K562 (cell line): ENCODE results near the gene KISS1R. TPM values are rescaled to one million over a fixed set of nuclear protein-coding genes. Genes with fewer than 3 reads are reported as not detected.

Experiments
- CEBPG ChIP-seq, 3 experiments: fragments of 200-800 bp in 1 of 3; sonication (Bioruptor generic) in 1 of 3; sonication (generic) in 1 of 3; formaldehyde crosslinking in 1 of 3; IDR thresholded peaks in 2 of 3; conservative IDR thresholded peaks in 1 of 3; 2 replicates each; pipeline versions ENCODE4 v1.6.1 to v1.8.0; 2016 to 2022; ENCODE audit warnings: missing compliant biosample characterization in 2 of 3, missing genetic modification characterization in 2 of 3, mild to moderate bottlenecking in 1 of 3, missing genetic modification reagents in 1 of 3
- DLX4 ChIP-seq: fragments of 250-450 bp; sonication (Bioruptor Pico); IDR thresholded peaks from 2 replicates; pipeline ENCODE4 v1.6.1; 2021; ENCODE audit warnings: mild to moderate bottlenecking
- KDM4B ChIP-seq, 2 experiments: fragments of 450-650 bp in 1 of 2; sonication (generic) in 1 of 2; IDR thresholded peaks; 2 replicates each; pipeline ENCODE4 v1.6.1; 2016 to 2017; ENCODE audit warnings: borderline replicate concordance in 2 of 2, antibody characterized with exemption in 1 of 2, low read depth in 1 of 2, mild to moderate bottlenecking in 1 of 2
- SIX5 ChIP-seq, 2 experiments: IDR thresholded peaks; 2 replicates each; pipeline ENCODE4 v1.6.1; 2011; ENCODE audit warnings: low read length in 2 of 2, borderline replicate concordance in 1 of 2, low read depth in 1 of 2, mild to moderate bottlenecking in 1 of 2, moderate library complexity in 1 of 2; ENCODE audit not compliant: insufficient read depth in 1 of 2
- STAT5A ChIP-seq: IDR thresholded peaks from 2 replicates; pipeline ENCODE4 v1.6.1; 2012; ENCODE audit warnings: low read length, inconsistent platforms, borderline replicate concordance
- polyA plus RNA-seq, 8 experiments: library from polyadenylated mRNA; depleted of rRNA in 4 of 8; stranded (reverse) in 5 of 8; unstranded in 3 of 8; fragments of >200 nt; fragmentation: Nextera tagmentation in 2 of 8; fragmentation: Illumina TruSeq in 1 of 8; extraction: Ambion mirVana in 2 of 8; extraction: Trizol in 1 of 8; gene quantifications; 2 replicates each; pipeline versions ENCODE4 v1.2.1 to v1.2.3, GENCODE V29; 2011 to 2014; ENCODE audit warnings: inconsistent platforms in 1 of 8, missing spikeins in 1 of 8
- total RNA-seq, 7 experiments: library from RNA; depleted of rRNA in 6 of 7; stranded (reverse); fragments of >200 nt in 6 of 7; fragmentation: Illumina TruSeq in 2 of 7; extraction: Trizol in 2 of 7; gene quantifications; 2 replicates each; pipeline versions ENCODE4 v1.2.1 to v1.2.3, GENCODE V29; 2011 to 2021; ENCODE audit warnings: low replicate concordance in 1 of 7
- TF ChIP-seq, protein P1 (sequence below), 2 experiments: fragments of 450-650 bp; IDR thresholded peaks; 2 replicates each; pipeline ENCODE4 v1.6.1; 2018; ENCODE audit warnings: mild to moderate bottlenecking in 2 of 2, low read depth in 1 of 2; ENCODE audit not compliant: partially characterized antibody in 2 of 2
- TF ChIP-seq, protein P2 (sequence below): fragments of 450-650 bp; IDR thresholded peaks from 2 replicates; pipeline ENCODE4 v1.7.0; 2016; ENCODE audit warnings: borderline replicate concordance
- TF ChIP-seq, protein P3 (sequence below): IDR thresholded peaks from 2 replicates; pipeline ENCODE4 v1.6.1; 2014; ENCODE audit warnings: antibody characterized with exemption

KISS1R gene
- total and polyA plus RNA-seq, 9 of the 15 experiments (the other 6 are each of a cell fraction or from before 2014, with no cell fraction given) = 0.37 to 39.4 (median 2.0) TPM

- TF ChIP-seq, protein P1, sequence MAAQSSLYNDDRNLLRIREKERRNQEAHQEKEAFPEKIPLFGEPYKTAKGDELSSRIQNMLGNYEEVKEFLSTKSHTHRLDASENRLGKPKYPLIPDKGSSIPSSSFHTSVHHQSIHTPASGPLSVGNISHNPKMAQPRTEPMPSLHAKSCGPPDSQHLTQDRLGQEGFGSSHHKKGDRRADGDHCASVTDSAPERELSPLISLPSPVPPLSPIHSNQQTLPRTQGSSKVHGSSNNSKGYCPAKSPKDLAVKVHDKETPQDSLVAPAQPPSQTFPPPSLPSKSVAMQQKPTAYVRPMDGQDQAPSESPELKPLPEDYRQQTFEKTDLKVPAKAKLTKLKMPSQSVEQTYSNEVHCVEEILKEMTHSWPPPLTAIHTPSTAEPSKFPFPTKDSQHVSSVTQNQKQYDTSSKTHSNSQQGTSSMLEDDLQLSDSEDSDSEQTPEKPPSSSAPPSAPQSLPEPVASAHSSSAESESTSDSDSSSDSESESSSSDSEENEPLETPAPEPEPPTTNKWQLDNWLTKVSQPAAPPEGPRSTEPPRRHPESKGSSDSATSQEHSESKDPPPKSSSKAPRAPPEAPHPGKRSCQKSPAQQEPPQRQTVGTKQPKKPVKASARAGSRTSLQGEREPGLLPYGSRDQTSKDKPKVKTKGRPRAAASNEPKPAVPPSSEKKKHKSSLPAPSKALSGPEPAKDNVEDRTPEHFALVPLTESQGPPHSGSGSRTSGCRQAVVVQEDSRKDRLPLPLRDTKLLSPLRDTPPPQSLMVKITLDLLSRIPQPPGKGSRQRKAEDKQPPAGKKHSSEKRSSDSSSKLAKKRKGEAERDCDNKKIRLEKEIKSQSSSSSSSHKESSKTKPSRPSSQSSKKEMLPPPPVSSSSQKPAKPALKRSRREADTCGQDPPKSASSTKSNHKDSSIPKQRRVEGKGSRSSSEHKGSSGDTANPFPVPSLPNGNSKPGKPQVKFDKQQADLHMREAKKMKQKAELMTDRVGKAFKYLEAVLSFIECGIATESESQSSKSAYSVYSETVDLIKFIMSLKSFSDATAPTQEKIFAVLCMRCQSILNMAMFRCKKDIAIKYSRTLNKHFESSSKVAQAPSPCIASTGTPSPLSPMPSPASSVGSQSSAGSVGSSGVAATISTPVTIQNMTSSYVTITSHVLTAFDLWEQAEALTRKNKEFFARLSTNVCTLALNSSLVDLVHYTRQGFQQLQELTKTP (IDR thresholded peaks at IDR 0.05; ENCODE audit: low read depth in 1 of 2, partially characterized antibody in 2 of 2) = no peak
- no peak for TF ChIP-seq KDM4B (IDR thresholded peaks at IDR 0.05; ENCODE audit: borderline replicate concordance in 2 of 2, low read depth in 1 of 2)
- no peak for TF ChIP-seq CEBPG (CRISPR knock-in tag; IDR thresholded peaks at IDR 0.05)
- TF ChIP-seq CEBPG (tag; conservative IDR thresholded peaks at IDR 0.05 in 1 of 2, IDR thresholded peaks at IDR 0.05 in 1 of 2) = no peak
- no peak for TF ChIP-seq SIX5 (IDR thresholded peaks at IDR 0.05; ENCODE audit: borderline replicate concordance in 1 of 2, insufficient read depth in 1 of 2, low read depth in 1 of 2, low read length in 2 of 2)
- TF ChIP-seq, protein P2, sequence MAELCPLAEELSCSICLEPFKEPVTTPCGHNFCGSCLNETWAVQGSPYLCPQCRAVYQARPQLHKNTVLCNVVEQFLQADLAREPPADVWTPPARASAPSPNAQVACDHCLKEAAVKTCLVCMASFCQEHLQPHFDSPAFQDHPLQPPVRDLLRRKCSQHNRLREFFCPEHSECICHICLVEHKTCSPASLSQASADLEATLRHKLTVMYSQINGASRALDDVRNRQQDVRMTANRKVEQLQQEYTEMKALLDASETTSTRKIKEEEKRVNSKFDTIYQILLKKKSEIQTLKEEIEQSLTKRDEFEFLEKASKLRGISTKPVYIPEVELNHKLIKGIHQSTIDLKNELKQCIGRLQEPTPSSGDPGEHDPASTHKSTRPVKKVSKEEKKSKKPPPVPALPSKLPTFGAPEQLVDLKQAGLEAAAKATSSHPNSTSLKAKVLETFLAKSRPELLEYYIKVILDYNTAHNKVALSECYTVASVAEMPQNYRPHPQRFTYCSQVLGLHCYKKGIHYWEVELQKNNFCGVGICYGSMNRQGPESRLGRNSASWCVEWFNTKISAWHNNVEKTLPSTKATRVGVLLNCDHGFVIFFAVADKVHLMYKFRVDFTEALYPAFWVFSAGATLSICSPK = no peak
- TF ChIP-seq, protein P3, sequence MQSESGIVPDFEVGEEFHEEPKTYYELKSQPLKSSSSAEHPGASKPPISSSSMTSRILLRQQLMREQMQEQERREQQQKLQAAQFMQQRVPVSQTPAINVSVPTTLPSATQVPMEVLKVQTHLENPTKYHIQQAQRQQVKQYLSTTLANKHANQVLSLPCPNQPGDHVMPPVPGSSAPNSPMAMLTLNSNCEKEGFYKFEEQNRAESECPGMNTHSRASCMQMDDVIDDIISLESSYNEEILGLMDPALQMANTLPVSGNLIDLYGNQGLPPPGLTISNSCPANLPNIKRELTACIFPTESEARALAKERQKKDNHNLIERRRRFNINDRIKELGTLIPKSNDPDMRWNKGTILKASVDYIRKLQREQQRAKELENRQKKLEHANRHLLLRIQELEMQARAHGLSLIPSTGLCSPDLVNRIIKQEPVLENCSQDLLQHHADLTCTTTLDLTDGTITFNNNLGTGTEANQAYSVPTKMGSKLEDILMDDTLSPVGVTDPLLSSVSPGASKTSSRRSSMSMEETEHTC = no peak
- no peak for TF ChIP-seq DLX4 (CRISPR knock-in tag)
- no peak for TF ChIP-seq STAT5A
These were observed 5.7 kb upstream of the KISS1R start (continued) for GRCh38 chr19:911197-912033.
